Neutrophil (primary cell): ENCODE measurements around the gene GRIN2A.

Experiments
- H3K27ac ChIP-seq: fragments of 200-600 bp; sonication (generic); 2 replicates; pipeline ENCODE4 v1.5.1; 2016; ENCODE audit warnings: mild to moderate bottlenecking, moderate library complexity
- H3K27me3 ChIP-seq: fragments of 200-600 bp; sonication (generic); 2 replicates; pipeline ENCODE4 v1.6.0; 2016; ENCODE audit warnings: mild to moderate bottlenecking
- H3K36me3 ChIP-seq: fragments of 200-600 bp; sonication (generic); 2 replicates; pipeline ENCODE4 v1.5.1; 2017
- H3K4me1 ChIP-seq, 2 experiments: fragments of 200-600 bp in 1 of 2; sonication (generic) in 1 of 2; 1 replicate in 1 of 2; 2 replicates in 1 of 2; pipeline versions ENCODE4 v1.5.1 to v1.6.1; 2013 to 2016; ENCODE audit warnings: low read depth in 1 of 2, low read length in 1 of 2, mild to moderate bottlenecking in 1 of 2, moderate library complexity in 1 of 2; ENCODE audit not compliant: control insufficient read depth in 1 of 2, insufficient read depth in 1 of 2
- H3K4me3 ChIP-seq, 2 experiments: fragments of 200-600 bp in 1 of 2; sonication (generic) in 1 of 2; 1 replicate in 1 of 2; 2 replicates in 1 of 2; pipeline ENCODE4 v1.5.1; 2013 to 2016; ENCODE audit warnings: low read depth in 1 of 2, low read length in 1 of 2, mild to moderate bottlenecking in 1 of 2, moderate library complexity in 1 of 2
- H3K9me3 ChIP-seq: fragments of 200-600 bp; sonication (generic); 2 replicates; pipeline ENCODE4 v1.5.1; 2016
- TF ChIP-seq, protein P1 (sequence below): fragments of 200-600 bp; sonication (generic); IDR thresholded peaks from 2 replicates; pipeline ENCODE4 v1.5.1; 2016; ENCODE audit warnings: antibody characterized with exemption

Gene GRIN2A

DNA sequence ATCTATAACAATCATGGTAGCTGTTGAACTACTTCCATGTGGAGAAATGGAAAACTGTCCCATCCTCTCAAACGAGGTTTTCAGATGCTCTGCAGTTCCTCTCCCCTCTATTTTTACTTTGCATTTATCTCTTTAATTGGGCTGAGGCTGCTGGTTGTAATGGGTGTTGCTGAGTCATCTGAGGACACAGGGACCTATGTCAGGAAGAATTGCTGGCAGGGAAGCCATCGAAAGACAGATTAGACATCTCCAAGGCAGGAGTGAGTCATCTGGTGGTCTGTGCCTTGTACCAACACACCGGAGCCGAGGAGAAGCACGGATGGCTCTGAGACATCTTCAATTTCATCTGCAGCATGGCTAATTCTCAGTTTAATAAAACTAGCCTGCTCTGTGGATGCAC is 394.5 kb downstream of the GRIN2A start:
- H3K36me3 ChIP-seq = no peaks in the 10 kb centered on the region
- no peaks in the 10 kb centered on the region for H3K27me3 ChIP-seq
- no peak overlapping the region for H3K27ac ChIP-seq
- H3K4me1 ChIP-seq = no peaks in the 10 kb centered on the region
- H3K4me3 ChIP-seq = no peak overlapping the region
- no peaks in the 10 kb centered on the region for H3K9me3 ChIP-seq
- TF ChIP-seq, protein P1, sequence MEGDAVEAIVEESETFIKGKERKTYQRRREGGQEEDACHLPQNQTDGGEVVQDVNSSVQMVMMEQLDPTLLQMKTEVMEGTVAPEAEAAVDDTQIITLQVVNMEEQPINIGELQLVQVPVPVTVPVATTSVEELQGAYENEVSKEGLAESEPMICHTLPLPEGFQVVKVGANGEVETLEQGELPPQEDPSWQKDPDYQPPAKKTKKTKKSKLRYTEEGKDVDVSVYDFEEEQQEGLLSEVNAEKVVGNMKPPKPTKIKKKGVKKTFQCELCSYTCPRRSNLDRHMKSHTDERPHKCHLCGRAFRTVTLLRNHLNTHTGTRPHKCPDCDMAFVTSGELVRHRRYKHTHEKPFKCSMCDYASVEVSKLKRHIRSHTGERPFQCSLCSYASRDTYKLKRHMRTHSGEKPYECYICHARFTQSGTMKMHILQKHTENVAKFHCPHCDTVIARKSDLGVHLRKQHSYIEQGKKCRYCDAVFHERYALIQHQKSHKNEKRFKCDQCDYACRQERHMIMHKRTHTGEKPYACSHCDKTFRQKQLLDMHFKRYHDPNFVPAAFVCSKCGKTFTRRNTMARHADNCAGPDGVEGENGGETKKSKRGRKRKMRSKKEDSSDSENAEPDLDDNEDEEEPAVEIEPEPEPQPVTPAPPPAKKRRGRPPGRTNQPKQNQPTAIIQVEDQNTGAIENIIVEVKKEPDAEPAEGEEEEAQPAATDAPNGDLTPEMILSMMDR = no peak

DNA sequence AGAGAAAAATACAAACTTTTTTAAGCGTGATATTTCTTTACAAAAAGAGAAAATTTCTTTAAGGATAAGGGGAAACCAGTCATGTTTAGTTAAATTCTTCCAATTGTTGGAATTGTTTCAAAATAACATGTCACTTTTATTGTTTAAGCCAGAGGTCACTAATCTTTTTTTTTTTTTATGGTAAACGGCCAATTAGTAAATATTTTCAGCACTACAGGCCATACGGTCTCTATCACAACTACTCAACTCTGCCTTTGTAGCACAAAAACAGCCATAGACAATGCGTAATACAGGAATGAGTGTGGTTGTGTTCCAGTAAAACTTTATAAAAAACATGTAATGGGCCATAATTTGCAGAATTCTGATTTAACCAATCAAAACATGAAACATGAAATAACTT is 401.4 kb downstream of the GRIN2A start:
- H3K27me3 ChIP-seq = no peaks in the 10 kb centered on the region
- no peak overlapping the region for H3K27ac ChIP-seq
- no peaks in the 10 kb centered on the region for H3K4me1 ChIP-seq
- H3K9me3 ChIP-seq = no peaks in the 10 kb centered on the region
- H3K36me3 ChIP-seq = no peaks in the 10 kb centered on the region
- no peak overlapping the region for H3K4me3 ChIP-seq
- TF ChIP-seq, protein P1 = no peak

DNA sequence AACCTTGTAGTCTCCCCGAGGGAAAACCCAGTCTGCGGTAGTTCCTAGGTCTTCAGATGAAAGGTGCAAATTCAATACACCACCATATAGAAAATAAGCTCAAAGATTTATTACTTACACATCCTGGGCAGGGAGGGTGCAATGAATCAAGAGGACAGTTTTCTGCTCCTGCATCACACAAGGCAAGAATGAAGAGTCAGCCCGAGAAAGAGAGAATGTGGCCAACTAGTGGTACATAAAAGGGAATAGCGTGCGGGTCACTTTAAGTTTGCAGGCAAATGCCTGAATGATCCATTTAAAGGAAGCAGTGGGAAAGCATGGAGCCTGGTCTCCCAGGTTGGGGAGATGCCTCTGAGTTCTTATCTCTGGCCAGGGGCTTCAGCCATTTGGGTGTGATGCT is 403.4 kb downstream of the GRIN2A start:
- Histone ChIP-seq H3K36me3 (no peaks in the 10 kb centered on the region), H3K9me3 (no peaks in the 10 kb centered on the region), H3K4me1 (no peaks in the 10 kb centered on the region), H3K27me3 (no peaks in the 10 kb centered on the region), H3K27ac (no peak overlapping the region), H3K4me3 (no peak overlapping the region)
- TF ChIP-seq, protein P1 = no peak

DNA sequence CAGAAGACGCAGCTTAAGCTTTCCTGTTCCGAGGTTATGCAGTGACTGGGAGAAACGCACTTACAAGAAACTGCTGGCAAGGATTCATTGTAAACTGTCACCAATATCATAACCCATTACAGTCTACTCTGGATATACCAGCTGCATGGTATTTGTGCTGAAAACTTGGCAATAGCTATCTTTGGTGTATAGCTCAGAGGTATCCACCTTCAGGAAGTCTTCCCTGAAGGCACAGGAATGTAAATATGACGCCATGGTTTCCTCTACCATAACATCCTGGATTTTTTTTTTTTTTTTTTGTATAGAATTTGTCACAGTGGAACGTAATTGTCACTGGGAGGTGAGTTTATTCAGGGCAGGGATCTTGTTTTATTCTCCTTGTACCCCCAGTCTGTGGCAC is 406.2 kb downstream of the GRIN2A start:
- Histone ChIP-seq H3K36me3 (no peaks in the 10 kb centered on the region), H3K4me1 (no peaks in the 10 kb centered on the region), H3K4me3 (no peak overlapping the region), H3K9me3 (no peaks in the 10 kb centered on the region), H3K27ac (no peak overlapping the region), H3K27me3 (no peaks in the 10 kb centered on the region)
- TF ChIP-seq, protein P1 = no peak

DNA sequence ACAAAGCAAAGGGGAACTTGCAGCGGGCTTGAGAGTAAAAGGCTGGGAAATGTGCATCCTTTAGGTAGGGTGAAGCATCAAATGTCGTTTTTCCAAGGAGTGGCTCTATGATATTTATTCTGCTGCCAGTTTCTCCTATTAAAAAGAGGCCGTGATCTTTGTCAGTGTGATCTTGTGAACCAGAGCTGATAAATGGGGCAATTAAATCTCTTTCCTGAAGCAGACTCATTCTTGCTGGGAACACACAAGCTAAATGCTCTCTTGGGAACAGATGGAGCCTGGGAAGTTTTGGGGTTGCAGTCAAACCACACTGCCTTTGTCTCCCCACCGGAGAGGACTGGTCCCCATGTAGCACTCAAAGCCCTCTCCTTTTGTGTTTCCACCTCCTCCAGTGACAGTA is 408.9 kb downstream of the GRIN2A start:
- no peaks in the 10 kb centered on the region for H3K36me3 ChIP-seq
- no peaks in the 10 kb centered on the region for H3K9me3 ChIP-seq
- no peak overlapping the region for H3K4me3 ChIP-seq
- TF ChIP-seq, protein P1 = no peak
- no peak overlapping the region for H3K27ac ChIP-seq
- no peaks in the 10 kb centered on the region for H3K27me3 ChIP-seq
- H3K4me1 ChIP-seq = no peaks in the 10 kb centered on the region
